Keratinocyte (primary cell): ENCODE data around the gene HDGFL1. TPM values are rescaled to one million over a fixed set of nuclear protein-coding genes. Genes with fewer than 3 reads are reported as not detected.

Experiments
- DNase-seq: peaks from one replicate; pipeline ENCODE4 v3.0.0-alpha.2; 2011; ENCODE audit warnings: low read depth, missing footprints, low spot score
- FAIRE-seq: peaks from 2 replicates; lab custom pipeline; 2011; peaks lifted over from hg19 to GRCh38; lab: Jason Lieb, UNC
- H2AFZ ChIP-seq: 2 replicates; pipeline ENCODE4 v1.6.0; 2012; ENCODE audit warnings: low read length, control low read depth, inconsistent platforms; ENCODE audit not compliant: control insufficient read depth
- H3K27ac ChIP-seq: 2 replicates; pipeline ENCODE4 v1.5.1; 2011; ENCODE audit warnings: low read length; ENCODE audit not compliant: control insufficient read depth, insufficient read depth
- H3K27me3 ChIP-seq: 3 replicates; pipeline ENCODE4 v1.6.0; 2011; ENCODE audit warnings: low read length; ENCODE audit not compliant: control insufficient read depth, insufficient read depth; ENCODE audit errors: extremely low read depth
- H3K36me3 ChIP-seq, 2 experiments: 2 replicates in 1 of 2; 3 replicates in 1 of 2; pipeline ENCODE4 v1.5.1; 2011; ENCODE audit warnings: low read length in 2 of 2, mild to moderate bottlenecking in 1 of 2; ENCODE audit not compliant: control insufficient read depth in 2 of 2, insufficient read depth in 2 of 2; ENCODE audit errors: extremely low read depth in 1 of 2
- H3K4me1 ChIP-seq: 3 replicates; pipeline ENCODE4 v1.5.1; 2011; ENCODE audit warnings: low read length; ENCODE audit not compliant: control insufficient read depth, insufficient read depth; ENCODE audit errors: extremely low read depth
- H3K4me2 ChIP-seq: 3 replicates; pipeline ENCODE4 v1.6.0; 2011; ENCODE audit warnings: low read depth, low read length; ENCODE audit not compliant: control insufficient read depth, insufficient read depth; ENCODE audit errors: extremely low read depth
- H3K4me3 ChIP-seq, 3 experiments: fragments of 200-600 bp in 1 of 3; sonication (generic) in 1 of 3; 2 replicates in 2 of 3; 3 replicates in 1 of 3; pipeline ENCODE4 v1.5.1; 2011 to 2016; ENCODE audit warnings: low read length in 3 of 3, mild to moderate bottlenecking in 3 of 3, control low read depth in 2 of 3, inconsistent platforms in 1 of 3, low read depth in 1 of 3, mixed read lengths in 1 of 3, mixed run types in 1 of 3, moderate library complexity in 1 of 3; ENCODE audit not compliant: control insufficient read depth in 2 of 3, insufficient read depth in 2 of 3; ENCODE audit errors: extremely low read depth in 1 of 3
- H3K79me2 ChIP-seq: 2 replicates; pipeline ENCODE4 v1.6.0; 2012; ENCODE audit warnings: low read length; ENCODE audit not compliant: control insufficient read depth, insufficient read depth
- H3K9ac ChIP-seq: 3 replicates; pipeline ENCODE4 v1.6.0; 2011; ENCODE audit warnings: low read length; ENCODE audit not compliant: control insufficient read depth, insufficient read depth; ENCODE audit errors: extremely low read depth
- H3K9me1 ChIP-seq: 3 replicates; pipeline ENCODE4 v1.6.0; 2011; ENCODE audit warnings: low read length; ENCODE audit not compliant: control insufficient read depth, insufficient read depth; ENCODE audit errors: extremely low read depth
- H3K9me3 ChIP-seq: 2 replicates; pipeline ENCODE4 v1.5.1; 2012; ENCODE audit warnings: low read depth, low read length; ENCODE audit not compliant: control insufficient read depth
- H4K20me1 ChIP-seq: 3 replicates; pipeline ENCODE4 v1.6.0; 2011; ENCODE audit warnings: low read length; ENCODE audit not compliant: control insufficient read depth, insufficient read depth; ENCODE audit errors: extremely low read depth
- CTCF ChIP-seq, 3 experiments: IDR thresholded peaks in 1 of 3; conservative IDR thresholded peaks in 1 of 3; optimal IDR thresholded peaks in 1 of 3; 2 replicates in 2 of 3; 3 replicates in 1 of 3; pipeline versions ENCODE3 to v1.5.1; 2011; ENCODE audit warnings: low read length in 3 of 3, mild to moderate bottlenecking in 3 of 3, moderate library complexity in 2 of 3, control low read depth in 1 of 3, inconsistent platforms in 1 of 3; ENCODE audit not compliant: insufficient read depth in 2 of 3; ENCODE audit errors: extremely low read depth in 1 of 3
- EZH2 ChIP-seq: IDR thresholded peaks from one replicate; pipeline ENCODE4 v1.6.1; 2012; ENCODE audit warnings: inconsistent platforms, mild to moderate bottlenecking, low read length, moderate library complexity
- dilution Hi-C: fragments of 300-500 bp; cut with MboI; formaldehyde crosslinking; loops from one replicate; pipeline ENCODE4 v1.7.0; 2020; ENCODE audit warnings: low sequenced_read_pairs; ENCODE audit not compliant: extremely low pct_ligation_motif_present
- polyA plus RNA-seq, 5 experiments: library from polyadenylated mRNA; depleted of rRNA in 3 of 5; stranded (reverse) in 3 of 5; stranded (forward) in 1 of 5; unstranded in 1 of 5; fragments of >200 nt; gene quantifications; 1 replicate in 1 of 5; 2 replicates in 3 of 5; 3 replicates in 1 of 5; pipeline versions ENCODE4 v1.2.1 to v1.2.3, GENCODE V29; 2011 to 2012; ENCODE audit warnings: missing spikeins in 2 of 5, low read depth in 1 of 5, low replicate concordance in 1 of 5

The HDGFL1 gene
- polyA plus RNA-seq, 1 donor (not counting 4 experiments of a cell fraction or from before 2014, with no cell fraction given), result not detected

GRCh38 chr6:22610127-22610526 lies 40.8 kb downstream of the HDGFL1 start:
- Histone ChIP-seq H3K4me3 (no peak overlapping the region), H3K36me3 (no peaks in the 10 kb centered on the region), H3K27me3 (no peaks in the 10 kb centered on the region), H3K4me1 (no peaks in the 10 kb centered on the region), H3K27ac (no peak overlapping the region), H3K9me3 (no peaks in the 10 kb centered on the region), H4K20me1 (no peaks in the 10 kb centered on the region), H3K9me1 (no peaks in the 10 kb centered on the region), H3K9ac (no peak overlapping the region), H3K4me2 (no peak overlapping the region), H2AFZ (no peak overlapping the region), H3K79me2 (no peaks in the 10 kb centered on the region)
- TF ChIP-seq CTCF (optimal IDR thresholded peaks at IDR 0.05 in 1 of 3, IDR thresholded peaks at IDR 0.05 in 1 of 3, conservative IDR thresholded peaks at IDR 0.05 in 1 of 3; ENCODE audit: extremely low read depth in 1 of 3, insufficient read depth in 2 of 3, low read length in 3 of 3) (no peak), EZH2 (no peak)
- FAIRE-seq, result no peak
- DNase-seq, result no peak
- dilution Hi-C loops, result no loop called here

- FAIRE-seq, result no peak
These were observed 42.9 kb downstream of the HDGFL1 start for GRCh38 chr6:22612236-22612635.

More at GRCh38 chr6:22612236-22612635, 42.9 kb downstream of the HDGFL1 start:
- H3K4me1 ChIP-seq, result no peaks in the 10 kb centered on the region
- no peaks in the 10 kb centered on the region for H3K9me3 ChIP-seq
- H3K27me3 ChIP-seq, result no peaks in the 10 kb centered on the region
- no peaks in the 10 kb centered on the region for H4K20me1 ChIP-seq
- H3K79me2 ChIP-seq, result no peaks in the 10 kb centered on the region
- H3K27ac ChIP-seq, result no peak overlapping the region
- no peak for DNase-seq
- H3K4me2 ChIP-seq, result no peak overlapping the region
- no peak overlapping the region for H2AFZ ChIP-seq
- no peak overlapping the region for H3K9ac ChIP-seq
- dilution Hi-C loops, result no loop called here
- no peak for TF ChIP-seq EZH2
- no peak for TF ChIP-seq CTCF (optimal IDR thresholded peaks at IDR 0.05 in 1 of 3, IDR thresholded peaks at IDR 0.05 in 1 of 3, conservative IDR thresholded peaks at IDR 0.05 in 1 of 3; ENCODE audit: extremely low read depth in 1 of 3, insufficient read depth in 2 of 3, low read length in 3 of 3)
- no peaks in the 10 kb centered on the region for H3K36me3 ChIP-seq
- no peaks in the 10 kb centered on the region for H3K9me1 ChIP-seq
- H3K4me3 ChIP-seq, result no peak overlapping the region
